ENCODE results near the gene TRIM69.
A peak's percentile ranks its signal among the peaks of the same experiment; 100 is the strongest.
"Not testable (repeated sequence)": the region's sequence is repeated elsewhere in the genome, so short reads cannot be mapped to it uniquely, and the experiment has no call there.

Gene TRIM69

DNA sequence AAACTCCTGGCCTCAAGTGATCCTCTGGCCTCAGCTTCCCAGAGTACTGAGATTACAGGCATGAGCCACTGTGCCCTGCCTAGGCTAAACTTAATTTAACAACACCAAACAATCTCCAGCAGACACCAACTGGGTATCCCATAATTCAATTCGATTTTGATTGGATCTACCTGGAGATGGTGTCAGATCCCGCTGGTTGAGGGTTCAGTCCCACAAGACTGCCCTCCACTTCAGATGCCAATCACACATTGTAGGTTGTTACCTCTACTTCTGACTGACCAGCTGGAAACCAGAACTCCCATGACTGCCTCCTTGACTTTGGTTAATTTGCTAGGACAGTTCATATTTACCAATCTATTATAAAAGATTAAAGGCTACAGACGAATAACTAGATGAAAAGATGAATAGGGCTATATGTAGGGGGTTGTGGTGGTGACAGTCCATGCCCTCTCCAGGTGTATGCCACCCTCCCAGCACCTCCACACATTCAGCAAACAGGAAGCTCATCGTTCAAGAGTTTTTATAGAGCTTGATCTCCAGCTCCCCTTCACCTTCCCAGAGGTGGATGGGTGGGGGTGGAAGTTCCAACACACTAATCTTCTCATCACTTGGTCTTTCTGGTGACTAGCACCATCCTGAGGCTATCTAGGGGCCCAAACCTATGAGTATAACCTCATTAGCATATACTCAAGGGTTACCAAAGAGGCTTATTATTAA lies 15.7 kb upstream of the TRIM69 start:
- no peaks in the 10 kb centered on the region for H3K27me3 Mint-ChIP-seq
- H3K4me1 Mint-ChIP-seq = peaks cover 93% of the 10 kb centered on the region
- H3K4me3 Mint-ChIP-seq = no peak overlapping the region
- peaks cover 41% of the 10 kb centered on the region for H3K36me3 Mint-ChIP-seq
- H3K9me3 Mint-ChIP-seq = no peaks in the 10 kb centered on the region
- H3K27ac Mint-ChIP-seq = peak overlapping the region; percentile 97
- CTCF ChIA-PET = interaction anchor here (1.5 to 13.2 kb wide), 3 partner anchors 11 to 76 kb away, joined by 3 to 282 read pairs (median 47); partner anchors contain the start of genes SPG11 and TRIM69
- DNase-seq = peak; percentile 32

DNA sequence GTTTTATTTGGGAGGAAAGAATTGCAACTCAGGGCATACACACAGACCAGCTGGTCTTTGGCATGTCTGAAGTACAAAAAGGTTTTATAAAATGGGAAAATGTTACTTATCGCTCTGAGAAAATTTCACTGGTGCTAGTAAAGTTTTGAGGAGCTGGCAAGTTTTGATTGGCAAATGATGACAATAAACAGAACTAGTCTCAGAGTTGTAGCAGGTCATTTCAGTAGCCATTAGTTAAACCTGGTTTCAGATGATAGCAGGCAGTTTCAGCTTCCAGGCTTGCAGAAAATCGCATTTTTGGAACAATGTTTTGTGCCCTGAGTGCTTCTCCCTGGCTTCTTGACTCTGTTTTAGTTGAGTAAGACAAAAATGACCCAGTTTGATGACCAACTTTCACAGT lies 14.3 kb upstream of the TRIM69 start:
- H3K4me1 Mint-ChIP-seq = peaks cover 93% of the 10 kb centered on the region
- no peak overlapping the region for H3K4me3 Mint-ChIP-seq
- peak overlapping the region; percentile 97 for H3K27ac Mint-ChIP-seq
- H3K27me3 Mint-ChIP-seq = no peaks in the 10 kb centered on the region
- H3K36me3 Mint-ChIP-seq = peaks cover 32% of the 10 kb centered on the region
- CTCF ChIA-PET = interaction anchor here (0.9 to 13.2 kb wide), 3 partner anchors 10 to 57 kb away, joined by 3 to 282 read pairs (median 47); partner anchors contain the start of genes B2M, PATL2, SPG11 and TRIM69
- no peaks in the 10 kb centered on the region for H3K9me3 Mint-ChIP-seq
- DNase-seq = no peak

DNA sequence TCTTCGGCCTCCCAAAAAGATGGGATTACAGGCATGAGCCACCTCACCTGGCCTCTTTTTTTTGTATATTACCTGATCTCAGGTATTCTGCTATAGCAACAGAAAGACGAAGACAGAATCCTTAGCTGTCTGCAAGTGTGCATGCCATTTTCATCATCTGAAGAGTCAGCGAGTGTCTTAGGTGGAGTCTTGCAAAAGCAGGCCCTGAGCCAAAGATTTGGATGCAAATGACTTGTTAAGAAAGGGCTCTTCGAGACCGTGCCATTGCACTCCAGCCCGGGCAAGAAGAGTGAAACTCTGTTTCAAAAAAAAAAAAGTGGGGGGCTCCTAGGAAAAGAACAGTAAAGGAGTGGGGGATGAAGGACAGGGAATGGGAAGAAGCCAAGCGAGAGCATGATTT lies 10.2 kb upstream of the TRIM69 start:
- H3K4me3 Mint-ChIP-seq = peak overlapping the region; percentile 93
- peaks cover 9% of the 10 kb centered on the region for H3K36me3 Mint-ChIP-seq
- H3K4me1 Mint-ChIP-seq = peaks cover 78% of the 10 kb centered on the region
- no peaks in the 10 kb centered on the region for H3K9me3 Mint-ChIP-seq
- H3K27ac Mint-ChIP-seq = peak overlapping the region; percentile 99
- CTCF ChIA-PET = interaction anchor here (0.8 to 16.0 kb wide), 4 partner anchors 10 to 62 kb away, joined by 3 to 282 read pairs (median 61); partner anchors contain the start of genes B2M, PATL2, SPG11 and TRIM69
- no peaks in the 10 kb centered on the region for H3K27me3 Mint-ChIP-seq
- DNase-seq = peak; percentile 49

DNA sequence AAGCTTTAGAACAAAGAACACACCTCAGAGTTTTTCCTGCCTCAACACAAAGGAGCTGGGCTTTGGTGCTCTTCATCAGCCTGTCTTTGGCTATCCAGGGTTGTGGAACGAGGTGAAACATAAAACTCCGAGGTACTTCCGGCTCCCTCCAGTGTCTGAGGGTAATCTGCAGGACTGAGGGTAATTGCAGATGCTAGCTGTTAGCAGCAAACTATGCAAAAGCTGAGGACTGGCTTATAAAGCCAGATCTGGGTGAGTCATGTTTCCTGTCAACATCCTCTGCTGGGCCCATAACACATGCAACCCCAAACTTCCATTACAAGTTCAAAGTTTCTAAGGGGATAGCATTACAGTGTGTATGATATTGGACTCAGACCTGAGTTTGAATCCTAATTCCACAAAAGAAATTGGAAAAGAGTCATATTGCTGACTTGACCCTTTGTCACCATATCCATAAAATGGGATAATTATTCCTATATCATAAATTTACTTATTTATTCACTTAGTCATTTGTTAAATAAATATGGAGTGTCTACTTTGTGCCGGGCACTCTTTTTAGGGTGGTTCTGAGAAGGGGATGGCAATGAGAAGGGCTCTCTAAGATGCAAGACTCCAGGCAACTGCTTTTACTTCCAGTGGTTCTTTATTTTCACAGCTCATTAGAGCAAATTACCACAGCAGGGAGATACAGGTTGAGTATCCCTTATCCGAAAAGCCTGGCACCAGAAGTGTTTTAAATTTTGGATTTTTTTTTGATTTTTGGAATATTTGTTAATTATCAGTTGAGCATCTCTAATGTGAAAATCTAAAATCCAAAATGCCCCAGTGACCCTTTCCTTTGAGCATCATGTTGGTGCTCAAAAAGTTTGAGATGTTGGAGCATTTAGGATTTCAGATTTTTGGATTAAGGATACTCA lies 9.5 kb upstream of the TRIM69 start:
- Mint-ChIP-seq H3K36me3 (peaks cover 16% of the 10 kb centered on the region), H3K9me3 (no peaks in the 10 kb centered on the region), H3K27me3 (no peaks in the 10 kb centered on the region), H3K4me3 (peak overlapping the region; percentile 93), H3K4me1 (peaks cover 78% of the 10 kb centered on the region), H3K27ac (peak overlapping the region; percentile 99)
- CTCF ChIA-PET = interaction anchor here (0.8 to 16.0 kb wide), 5 partner anchors 10 to 143 kb away, joined by 3 to 282 read pairs (median 44); partner anchors contain the start of genes B2M, PATL2, SPG11 and TRIM69
- DNase-seq = peak; percentile 84

GRCh38 chr15:44727485-44728231 lies 8.7 kb upstream of the TRIM69 start:
- no peaks in the 10 kb centered on the region for H3K27me3 Mint-ChIP-seq
- peaks cover 24% of the 10 kb centered on the region for H3K36me3 Mint-ChIP-seq
- DNase-seq = no peak
- H3K4me1 Mint-ChIP-seq = peaks cover 79% of the 10 kb centered on the region
- H3K27ac Mint-ChIP-seq = peak overlapping the region; percentile 99
- no peaks in the 10 kb centered on the region for H3K9me3 Mint-ChIP-seq
- peak overlapping the region; percentile 61 for H3K4me3 Mint-ChIP-seq
- CTCF ChIA-PET = interaction anchor here (1.2 to 16.0 kb wide), 5 partner anchors 9 to 143 kb away, joined by 3 to 282 read pairs (median 44); partner anchors contain the start of genes B2M, PATL2, SPG11 and TRIM69

- H3K27me3 Mint-ChIP-seq, DNase-seq, H3K9me3 Mint-ChIP-seq: not testable (repeated sequence)
- peak overlapping the region; percentile 99 for H3K27ac Mint-ChIP-seq
- CTCF ChIA-PET = interaction anchor here (1.2 to 16.0 kb wide), 5 partner anchors 9 to 144 kb away, joined by 3 to 282 read pairs (median 44); partner anchors contain the start of genes B2M, PATL2, SPG11 and TRIM69
- peak overlapping the region; percentile 99 for H3K4me3 Mint-ChIP-seq
- peaks cover 80% of the 10 kb centered on the region for H3K4me1 Mint-ChIP-seq
- H3K36me3 Mint-ChIP-seq = peaks cover 24% of the 10 kb centered on the region
These were observed 8.1 kb upstream of the TRIM69 start for GRCh38 chr15:44728232-44728575.

DNA sequence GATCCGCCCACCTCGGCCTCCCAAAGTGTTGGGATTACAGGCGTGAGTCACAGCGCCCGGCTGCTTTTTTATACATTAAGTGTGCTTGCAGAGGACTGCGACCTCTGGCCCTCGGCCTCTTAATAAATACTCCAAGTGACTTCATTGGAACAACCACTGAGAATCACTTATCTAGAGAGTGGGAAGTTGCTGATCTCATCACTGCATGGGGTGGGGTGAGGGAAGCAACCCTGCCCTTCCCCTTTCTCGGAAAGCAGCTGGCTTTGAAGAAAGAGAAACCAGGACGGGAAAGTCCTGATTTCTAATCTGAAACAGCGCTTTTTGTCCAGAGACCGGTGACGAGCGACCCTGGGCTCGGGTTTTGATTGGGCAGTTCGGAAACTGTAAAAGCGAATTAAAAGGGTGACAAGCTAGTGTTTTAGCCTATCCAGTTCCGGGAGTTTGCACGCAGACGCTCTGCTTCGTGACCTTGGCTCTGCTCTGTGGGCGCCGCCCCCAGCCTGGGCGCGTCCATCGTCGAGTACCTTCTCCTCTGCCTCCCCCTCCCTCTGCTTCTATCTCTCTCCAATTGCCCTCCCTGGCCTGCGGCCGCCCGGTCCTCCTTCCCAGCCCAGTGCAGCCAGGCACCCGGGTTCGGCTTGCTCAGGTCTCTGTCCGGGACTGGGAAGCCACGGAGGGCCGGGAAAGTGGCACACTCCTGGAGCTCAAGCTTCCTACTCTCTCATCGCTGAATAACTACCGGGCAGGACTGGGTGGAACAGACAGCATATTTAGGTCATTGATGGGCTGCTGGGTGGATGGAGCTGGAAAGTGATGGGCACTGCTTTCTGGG lies 7.5 kb upstream of the TRIM69 start:
- peak overlapping the region; percentile 99 for H3K4me3 Mint-ChIP-seq
- peak overlapping the region; percentile 99 for H3K27ac Mint-ChIP-seq
- no peaks in the 10 kb centered on the region for H3K9me3 Mint-ChIP-seq
- DNase-seq = peak; percentile 96
- H3K4me1 Mint-ChIP-seq = peaks cover 81% of the 10 kb centered on the region
- H3K27me3 Mint-ChIP-seq = no peaks in the 10 kb centered on the region
- CTCF ChIA-PET = interaction anchor here (1.5 to 16.0 kb wide), 4 partner anchors 8 to 65 kb away, joined by 8 to 282 read pairs (median 61); partner anchors contain the start of genes B2M, PATL2, SPG11 and TRIM69
- peaks cover 25% of the 10 kb centered on the region for H3K36me3 Mint-ChIP-seq

DNA sequence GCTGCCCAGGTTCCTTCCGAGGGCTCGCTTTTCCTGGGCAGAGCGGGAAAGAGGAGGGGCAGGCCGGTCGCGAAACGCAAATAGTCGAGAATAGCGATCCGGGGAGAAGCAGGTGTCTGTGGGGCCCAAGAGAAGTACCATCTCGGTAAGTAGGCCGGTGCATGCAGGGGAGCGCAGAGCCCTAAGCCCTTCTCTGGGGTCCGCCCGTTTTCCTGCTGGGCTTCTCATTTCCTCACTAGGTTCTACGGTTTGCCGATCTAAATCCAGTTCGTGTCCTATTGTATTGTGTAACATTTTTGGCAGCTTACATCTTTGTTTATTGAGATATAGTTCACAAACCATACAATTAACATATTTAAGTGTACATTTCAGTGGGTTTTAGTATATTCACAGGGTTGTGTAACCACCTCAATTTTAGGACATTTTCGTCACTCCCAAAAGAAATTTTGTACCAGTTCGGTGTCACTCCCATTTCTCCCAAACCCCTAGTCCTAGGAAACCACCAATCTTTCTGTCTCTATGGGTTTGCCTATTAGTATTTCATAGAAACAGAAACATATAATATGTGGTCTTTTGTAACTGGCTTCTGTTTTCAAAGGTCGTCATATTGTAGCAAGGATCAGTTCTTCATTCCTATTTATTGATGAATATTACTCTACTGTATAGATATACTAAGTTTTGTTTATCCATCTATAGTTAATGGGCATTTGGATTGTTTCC lies 6.8 kb upstream of the TRIM69 start:
- H3K4me1 Mint-ChIP-seq = peaks cover 79% of the 10 kb centered on the region
- H3K27me3 Mint-ChIP-seq = no peaks in the 10 kb centered on the region
- peak overlapping the region; percentile 99 for H3K4me3 Mint-ChIP-seq
- peak overlapping the region; percentile 99 for H3K27ac Mint-ChIP-seq
- DNase-seq = peak; percentile 62
- H3K9me3 Mint-ChIP-seq = no peaks in the 10 kb centered on the region
- CTCF ChIA-PET = interaction anchor here (1.0 to 16.0 kb wide), 4 partner anchors 7 to 66 kb away, joined by 3 to 282 read pairs (median 61); partner anchors contain the start of genes B2M, PATL2, SPG11 and TRIM69
- H3K36me3 Mint-ChIP-seq = peaks cover 26% of the 10 kb centered on the region

- CTCF ChIA-PET = interaction anchor here (1.0 to 16.0 kb wide), 8 partner anchors 9 to 156 kb away, joined by 3 to 282 read pairs (median 51); partner anchors contain the start of genes B2M, PATL2 and SPG11
- Mint-ChIP-seq H3K27ac (peak overlapping the region; percentile 89), H3K9me3 (no peaks in the 10 kb centered on the region), H3K4me1 (peaks cover 83% of the 10 kb centered on the region), H3K4me3 (peak overlapping the region; percentile 71), H3K27me3 (no peaks in the 10 kb centered on the region), H3K36me3 (peaks cover 22% of the 10 kb centered on the region)
- no peak for DNase-seq
These were observed 1.4 kb upstream of the TRIM69 start for GRCh38 chr15:44734839-44735481.

DNA sequence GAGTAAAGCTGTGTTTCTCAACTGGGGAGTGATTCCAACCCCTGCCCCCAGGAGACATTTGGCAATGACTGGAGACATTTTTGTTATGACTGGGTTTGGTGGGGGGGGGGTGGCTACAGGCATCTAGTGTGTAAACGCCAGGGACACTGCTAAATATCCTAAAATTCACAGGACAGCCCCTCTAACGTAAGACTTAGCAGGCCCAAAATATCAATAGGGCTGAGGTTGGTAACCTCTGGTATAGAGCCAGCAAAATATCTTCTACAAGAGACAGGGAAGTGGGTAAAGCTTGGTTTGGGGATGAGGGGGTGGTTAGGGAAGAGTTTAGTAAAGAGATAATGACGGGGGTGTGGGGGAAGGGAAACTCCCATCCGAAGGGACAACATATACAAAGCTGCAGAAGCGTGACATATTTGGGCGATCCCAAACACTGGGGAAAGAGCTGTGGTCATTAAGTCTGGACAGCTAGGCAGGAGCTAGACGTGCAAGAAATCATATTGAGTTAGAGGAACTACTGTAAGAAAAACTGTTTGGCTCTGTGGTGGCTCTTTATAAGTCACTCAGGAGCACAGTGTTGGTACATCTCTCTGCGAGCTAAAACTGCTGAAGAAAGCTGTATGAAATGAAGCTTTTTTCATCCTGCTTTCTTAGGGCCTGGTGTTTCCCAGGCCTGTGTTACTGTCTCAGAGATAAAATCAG lies 697 bp upstream of the TRIM69 start:
- H3K27ac Mint-ChIP-seq = peak overlapping the region; percentile 89
- H3K9me3 Mint-ChIP-seq = no peaks in the 10 kb centered on the region
- H3K27me3 Mint-ChIP-seq = no peaks in the 10 kb centered on the region
- peak; percentile 61 for DNase-seq
- peak overlapping the region; percentile 71 for H3K4me3 Mint-ChIP-seq
- CTCF ChIA-PET = interaction anchor here (1.0 to 16.0 kb wide), 11 partner anchors 9 to 156 kb away, joined by 3 to 282 read pairs (median 44); partner anchors contain the start of genes B2M, PATL2 and SPG11
- H3K36me3 Mint-ChIP-seq = peaks cover 21% of the 10 kb centered on the region
- peaks cover 83% of the 10 kb centered on the region for H3K4me1 Mint-ChIP-seq

- H3K27me3 Mint-ChIP-seq = no peaks in the 10 kb centered on the region
- peaks cover 59% of the 10 kb centered on the region for H3K4me1 Mint-ChIP-seq
- no peak for DNase-seq
- peaks cover 6% of the 10 kb centered on the region for H3K36me3 Mint-ChIP-seq
- H3K27ac Mint-ChIP-seq = peak overlapping the region; percentile 73
- CTCF ChIA-PET = interaction anchor here (0.6 to 16.0 kb wide), 22 partner anchors 8 to 206 kb away, joined by 3 to 282 read pairs (median 6); partner anchors contain the start of genes B2M, PATL2 and SPG11
- H3K9me3 Mint-ChIP-seq = peaks cover 5% of the 10 kb centered on the region
- H3K4me3 Mint-ChIP-seq = peak overlapping the region; percentile 11
These were observed 2.1 kb downstream of the TRIM69 start for GRCh38 chr15:44738340-44738984.
